Osteocyte (in vitro differentiated cells): ENCODE measurements around the gene CYTH4. TPM values are rescaled to one million over a fixed set of nuclear protein-coding genes. Genes with fewer than 3 reads are reported as not detected.

Experiments
- DNase-seq: peaks from one replicate; pipeline ENCODE4 v3.0.0; 2021; ENCODE audit warnings: mixed read lengths; ENCODE audit not compliant: unreplicated experiment; ENCODE audit errors: extremely low spot score
- H3K27ac Mint-ChIP-seq: one replicate; pipeline ENCODE4 v1.8.0; 2021; ENCODE audit warnings: mild to moderate bottlenecking, mixed read lengths; ENCODE audit not compliant: unreplicated experiment
- H3K27me3 Mint-ChIP-seq: one replicate; pipeline ENCODE4 v1.8.0; 2021; ENCODE audit warnings: mixed read lengths; ENCODE audit not compliant: unreplicated experiment
- H3K36me3 Mint-ChIP-seq: one replicate; pipeline ENCODE4 v1.8.0; 2021; ENCODE audit warnings: mixed read lengths; ENCODE audit not compliant: unreplicated experiment
- H3K4me1 Mint-ChIP-seq: one replicate; pipeline ENCODE4 v1.8.0; 2021; ENCODE audit warnings: mixed read lengths; ENCODE audit not compliant: unreplicated experiment
- H3K4me3 Mint-ChIP-seq: one replicate; pipeline ENCODE4 v1.8.0; 2021; ENCODE audit warnings: mild to moderate bottlenecking, moderate library complexity, mixed read lengths; ENCODE audit not compliant: unreplicated experiment
- H3K9me3 Mint-ChIP-seq: one replicate; pipeline ENCODE4 v1.8.0; 2021; ENCODE audit warnings: mixed read lengths; ENCODE audit not compliant: unreplicated experiment
- total RNA-seq: library from RNA; stranded (reverse); gene quantifications from 2 replicates; pipeline ENCODE4 v1.2.1, GENCODE V29; 2021
- TF ChIP-seq, protein P1 (sequence below): fragments of 200-600 bp; sonication (generic); IDR thresholded peaks from 2 replicates; pipeline ENCODE4 v1.5.0; 2021; ENCODE audit warnings: antibody characterized with exemption, mild to moderate bottlenecking, moderate library complexity

CYTH4 gene
- total RNA-seq, 1 donor from 2014 or later: not detected

DNA sequence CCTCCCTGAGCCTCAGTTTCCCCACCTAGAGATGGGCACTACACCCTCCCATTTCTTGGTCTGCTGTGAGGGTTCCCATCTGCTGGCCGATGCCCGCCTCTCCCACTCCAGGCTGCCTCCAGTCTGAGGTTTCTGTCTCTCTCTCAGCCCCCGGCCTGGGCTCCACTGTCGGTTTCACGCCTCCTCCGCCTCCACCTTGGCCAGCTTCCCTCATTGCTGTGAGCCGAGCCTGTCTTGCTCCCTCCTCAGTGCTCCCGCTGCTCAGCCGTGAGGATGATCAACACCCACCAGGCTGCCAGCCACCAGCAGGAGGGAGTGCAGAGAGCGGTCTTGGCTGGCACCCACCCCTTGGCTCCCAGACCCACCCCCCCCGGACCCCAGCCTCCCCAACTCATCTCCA lies 61.0 kb downstream of the CYTH4 start:
- Mint-ChIP-seq H3K36me3 (no peaks in the 10 kb centered on the region), H3K27ac (no peak overlapping the region), H3K4me3 (no peak overlapping the region), H3K4me1 (peaks cover 9% of the 10 kb centered on the region), H3K27me3 (peaks cover 24% of the 10 kb centered on the region), H3K9me3 (no peaks in the 10 kb centered on the region)
- DNase-seq: no peak
- TF ChIP-seq, protein P1, sequence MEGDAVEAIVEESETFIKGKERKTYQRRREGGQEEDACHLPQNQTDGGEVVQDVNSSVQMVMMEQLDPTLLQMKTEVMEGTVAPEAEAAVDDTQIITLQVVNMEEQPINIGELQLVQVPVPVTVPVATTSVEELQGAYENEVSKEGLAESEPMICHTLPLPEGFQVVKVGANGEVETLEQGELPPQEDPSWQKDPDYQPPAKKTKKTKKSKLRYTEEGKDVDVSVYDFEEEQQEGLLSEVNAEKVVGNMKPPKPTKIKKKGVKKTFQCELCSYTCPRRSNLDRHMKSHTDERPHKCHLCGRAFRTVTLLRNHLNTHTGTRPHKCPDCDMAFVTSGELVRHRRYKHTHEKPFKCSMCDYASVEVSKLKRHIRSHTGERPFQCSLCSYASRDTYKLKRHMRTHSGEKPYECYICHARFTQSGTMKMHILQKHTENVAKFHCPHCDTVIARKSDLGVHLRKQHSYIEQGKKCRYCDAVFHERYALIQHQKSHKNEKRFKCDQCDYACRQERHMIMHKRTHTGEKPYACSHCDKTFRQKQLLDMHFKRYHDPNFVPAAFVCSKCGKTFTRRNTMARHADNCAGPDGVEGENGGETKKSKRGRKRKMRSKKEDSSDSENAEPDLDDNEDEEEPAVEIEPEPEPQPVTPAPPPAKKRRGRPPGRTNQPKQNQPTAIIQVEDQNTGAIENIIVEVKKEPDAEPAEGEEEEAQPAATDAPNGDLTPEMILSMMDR: no peak

DNA sequence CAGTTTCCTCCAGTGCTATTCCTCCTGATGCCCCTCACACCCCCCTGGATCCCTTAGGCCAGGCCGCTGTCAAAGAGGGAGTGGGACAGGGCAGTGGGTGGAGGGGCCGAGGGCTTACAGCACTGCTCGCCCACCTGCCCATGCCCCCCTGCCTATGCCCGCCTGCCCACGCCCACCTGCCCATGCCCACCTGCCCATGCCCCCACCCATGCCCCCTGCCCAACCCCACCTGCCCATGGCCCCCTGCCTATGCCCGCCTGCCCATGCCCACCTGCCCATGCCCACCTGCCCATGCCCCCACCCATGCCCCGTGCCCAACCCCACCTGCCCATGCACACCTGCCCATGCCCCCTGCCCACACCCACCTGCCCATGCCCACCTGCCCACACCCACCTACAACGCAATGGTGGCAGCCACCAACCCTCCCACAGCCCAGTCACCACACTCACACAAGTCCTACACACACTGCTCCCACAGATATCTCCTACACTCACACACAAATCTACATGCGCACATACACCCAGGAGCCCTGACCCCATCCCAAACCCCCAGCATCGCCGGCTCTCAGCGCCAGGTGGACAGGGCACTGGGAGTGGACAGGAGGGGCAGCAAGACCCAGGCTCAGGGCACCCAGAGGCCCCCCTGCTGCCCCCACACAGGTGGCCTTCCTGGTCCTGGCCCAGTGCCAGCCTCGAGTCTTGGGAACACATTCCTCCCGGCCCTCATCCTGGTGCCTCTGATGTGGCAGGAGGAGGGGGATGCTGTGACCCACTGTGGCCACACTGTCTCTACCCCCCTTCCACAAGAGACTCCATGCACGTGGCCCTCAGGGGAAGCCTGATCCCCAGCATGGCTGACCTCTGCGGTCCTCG lies 61.8 kb downstream of the CYTH4 start:
- Mint-ChIP-seq H3K36me3 (no peaks in the 10 kb centered on the region), H3K27ac (no peak overlapping the region), H3K4me1 (peaks cover 9% of the 10 kb centered on the region), H3K9me3 (no peaks in the 10 kb centered on the region), H3K4me3 (no peak overlapping the region), H3K27me3 (peaks cover 22% of the 10 kb centered on the region)
- TF ChIP-seq, protein P1: no peak
- no peak for DNase-seq

- peaks cover 19% of the 10 kb centered on the region for H3K27me3 Mint-ChIP-seq
- H3K4me1 Mint-ChIP-seq: peaks cover 9% of the 10 kb centered on the region
- no peak overlapping the region for H3K4me3 Mint-ChIP-seq
Observed at GRCh38 chr22:37344735-37345449, 62.6 kb downstream of the CYTH4 start.

GRCh38 chr22:37345863-37346504 lies 63.7 kb downstream of the CYTH4 start:
- no peak overlapping the region for H3K4me3 Mint-ChIP-seq
- no peaks in the 10 kb centered on the region for H3K36me3 Mint-ChIP-seq
- no peaks in the 10 kb centered on the region for H3K9me3 Mint-ChIP-seq
- H3K4me1 Mint-ChIP-seq: peaks cover 9% of the 10 kb centered on the region
- H3K27me3 Mint-ChIP-seq: peaks cover 11% of the 10 kb centered on the region
- DNase-seq: no peak
- TF ChIP-seq, protein P1: no peak
- H3K27ac Mint-ChIP-seq: no peak overlapping the region

More at GRCh38 chr22:37344735-37345449, 62.6 kb downstream of the CYTH4 start:
- Mint-ChIP-seq H3K27ac (no peak overlapping the region), H3K36me3 (no peaks in the 10 kb centered on the region), H3K9me3 (no peaks in the 10 kb centered on the region)
- DNase-seq: no peak
- TF ChIP-seq, protein P1: no peak
